Measurements from ENCODE around the gene ADGRB3. TPM values are rescaled to one million over a fixed set of nuclear protein-coding genes. Genes with fewer than 3 reads are reported as not detected.
"Not testable (repeated sequence)": the region's sequence is repeated elsewhere in the genome, so short reads cannot be mapped to it uniquely, and the experiment has no call there.

ADGRB3 gene
- polyA plus RNA-seq, 3 donors, result 2.8 to 3.5 (median 3.2) TPM

GRCh38 chr6:68649669-68650068, 14.6 kb downstream of the ADGRB3 start:
- DNase-seq, result no peak

GRCh38 chr6:68650142-68650541, 15.1 kb downstream of the ADGRB3 start:
- no peak for DNase-seq

DNA sequence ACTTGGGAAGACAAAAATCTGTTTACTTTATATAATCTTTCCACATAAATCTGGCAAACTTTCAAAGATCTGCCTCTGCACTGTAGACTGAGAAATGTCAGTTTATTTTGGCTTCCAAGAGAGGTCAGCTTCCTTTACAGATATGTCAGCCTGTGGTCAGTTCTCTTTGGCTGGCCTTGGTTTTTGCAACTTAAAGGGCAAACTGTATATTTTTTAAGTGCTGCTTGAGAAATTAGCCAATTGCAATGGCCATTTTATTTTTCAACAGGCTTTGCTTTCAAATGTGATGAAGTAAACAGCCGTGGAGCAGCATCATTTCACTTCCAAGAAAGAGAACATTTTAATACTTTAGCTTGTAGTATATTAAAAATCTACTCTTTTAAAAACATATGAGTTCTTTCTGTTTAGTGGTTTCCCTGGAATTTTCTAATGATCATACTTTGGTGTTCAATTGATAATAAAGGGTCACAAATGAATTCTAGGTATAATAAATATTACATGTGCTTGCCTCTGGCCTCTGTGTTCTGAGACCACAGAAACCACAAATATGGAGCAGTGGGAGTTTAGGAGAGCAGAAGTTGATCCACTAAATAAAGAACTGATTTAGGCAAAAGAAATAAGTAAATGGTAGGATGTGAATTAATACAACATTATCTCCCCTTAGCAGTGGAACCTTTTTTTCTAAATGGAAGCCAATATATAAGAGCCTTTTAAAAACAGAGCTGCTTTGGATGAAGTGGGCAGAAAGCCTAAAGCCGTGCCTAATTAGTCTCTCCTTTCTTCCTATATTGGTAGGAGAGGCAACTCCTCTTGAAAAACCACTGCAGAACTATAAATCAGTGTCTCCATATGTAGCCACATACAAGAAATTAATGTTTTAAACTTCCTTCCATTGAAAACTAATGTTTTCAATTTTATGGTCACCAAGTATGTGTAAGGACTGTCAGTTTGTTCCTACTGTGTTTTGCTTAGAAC, 16.2 kb downstream of the ADGRB3 start:
- DNase-seq, result peak; percentile 52

- no peak for DNase-seq
These were observed 17.0 kb downstream of the ADGRB3 start for GRCh38 chr6:68652117-68652536.

DNA sequence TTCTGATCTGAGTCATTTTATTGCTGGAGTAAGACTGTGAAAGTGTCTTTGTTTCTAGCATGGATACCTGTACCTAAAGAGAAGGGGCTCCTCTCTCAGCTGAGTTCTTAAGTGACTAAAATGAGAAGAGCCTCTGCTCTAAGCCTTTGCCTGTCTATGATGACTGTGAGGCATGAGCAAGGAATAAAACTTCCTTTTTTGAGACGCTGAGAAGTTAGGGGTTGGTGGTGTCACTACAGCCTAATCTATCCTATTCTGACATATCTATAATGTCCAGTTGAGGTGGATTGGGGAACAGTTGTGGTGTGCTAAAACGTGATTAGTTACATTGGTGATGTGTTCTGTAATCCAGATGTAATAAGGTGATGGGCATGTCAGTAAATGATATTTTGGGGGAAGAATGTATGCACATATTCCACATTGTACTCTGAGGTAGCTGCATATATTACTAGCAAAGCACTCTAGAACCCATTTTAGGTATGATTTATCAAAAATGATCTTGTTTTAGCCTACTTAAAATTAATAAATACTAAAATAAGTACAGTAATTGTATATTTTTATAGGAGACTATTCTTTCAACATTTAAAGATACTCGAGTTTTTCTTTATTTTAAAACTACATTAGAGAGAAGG, 18.1 kb downstream of the ADGRB3 start:
- DNase-seq, result no peak

DNA sequence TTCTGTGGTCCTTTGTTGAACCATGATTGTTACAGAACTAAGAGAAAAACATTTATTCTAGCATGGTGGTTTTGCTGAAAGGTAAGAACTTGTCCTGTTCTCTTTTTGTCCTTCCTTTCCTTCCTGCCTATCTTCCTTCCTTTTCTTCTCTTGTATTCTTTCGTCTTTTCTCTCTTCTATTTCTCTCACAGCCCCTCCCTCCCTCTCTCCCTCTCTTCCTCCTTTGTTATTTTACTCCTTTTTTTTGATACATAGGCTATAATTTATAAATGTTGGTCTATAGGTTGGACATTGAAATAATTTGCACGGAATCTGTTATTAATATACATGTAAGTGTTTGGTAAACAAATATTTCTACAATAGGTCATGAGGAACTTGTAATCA, 18.6 kb downstream of the ADGRB3 start:
- no peak for DNase-seq

DNA sequence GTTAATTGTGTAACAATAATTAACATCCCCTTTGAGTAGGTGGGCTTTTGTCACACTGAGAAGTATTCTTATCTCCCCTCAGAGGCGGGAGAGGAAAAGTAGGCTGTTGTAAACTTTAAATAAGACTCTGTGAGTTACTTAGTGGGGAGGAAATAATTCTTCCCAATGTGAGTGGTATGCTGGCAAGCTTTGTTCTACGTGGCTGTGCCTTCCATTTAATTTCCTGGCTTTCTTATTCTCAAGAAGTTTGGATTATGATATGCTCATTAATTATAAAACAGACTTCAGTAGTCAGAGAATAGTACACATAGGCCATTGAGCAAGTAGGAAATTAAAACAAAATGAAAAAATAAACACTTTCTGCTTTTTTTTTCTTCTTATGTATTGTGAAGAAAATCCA, 19.1 kb downstream of the ADGRB3 start:
- DNase-seq, result no peak

DNA sequence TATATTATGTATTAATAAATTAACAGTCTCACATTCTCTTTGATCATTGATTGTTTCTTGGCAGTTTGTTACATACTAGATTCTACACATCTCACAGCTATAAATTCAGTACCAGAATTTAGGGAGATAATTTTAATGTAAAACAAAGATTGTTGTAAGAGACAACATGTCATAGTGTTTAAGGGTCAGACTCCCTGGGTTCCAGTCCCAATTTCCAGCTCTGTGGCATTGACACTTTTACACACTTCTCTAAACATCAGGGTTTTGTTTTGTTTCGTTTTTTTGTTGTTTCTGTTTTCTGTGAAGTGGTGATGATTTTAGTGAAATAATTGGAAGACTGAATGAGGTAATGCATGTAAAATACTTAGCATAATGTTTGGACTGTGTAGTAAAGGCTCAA, 19.9 kb downstream of the ADGRB3 start:
- no peak for DNase-seq

DNA sequence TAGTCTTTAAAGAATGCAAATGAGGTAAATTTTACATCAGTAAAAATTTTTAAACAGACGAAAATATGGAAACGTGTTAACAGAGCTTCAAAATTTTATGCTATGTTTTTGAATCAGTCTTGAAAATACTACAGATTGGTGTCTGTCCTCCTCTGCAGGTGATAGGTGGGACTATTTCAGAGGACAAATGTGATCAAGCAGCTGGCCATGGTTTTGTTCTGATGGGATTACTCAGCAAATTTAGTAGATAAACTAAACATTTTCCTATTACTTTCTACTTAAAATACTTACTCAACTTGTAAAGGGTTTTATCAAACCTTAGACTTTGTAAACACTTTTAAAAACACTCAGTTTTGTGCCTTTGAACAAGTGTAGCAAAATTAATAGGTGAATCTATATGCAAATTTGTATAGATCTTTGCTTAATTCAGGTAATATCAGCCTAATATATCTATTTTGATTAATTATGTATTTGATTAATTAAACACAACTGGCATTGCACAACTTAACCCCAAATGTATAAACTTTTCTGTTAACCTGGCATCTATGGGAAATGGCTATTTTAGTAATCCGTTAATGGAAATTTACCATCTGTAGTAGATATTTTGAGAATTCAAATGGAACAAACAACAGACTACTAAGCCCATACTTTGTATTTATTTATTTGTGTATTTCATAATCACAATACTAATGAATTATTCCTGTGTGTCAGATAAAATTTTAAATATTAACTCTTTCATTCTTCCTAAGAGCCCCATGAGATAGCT, 22.5 kb downstream of the ADGRB3 start:
- DNase-seq, result no peak

GRCh38 chr6:68658338-68658737, 23.3 kb downstream of the ADGRB3 start:
- DNase-seq, result no peak

- DNase-seq, result no peak
These were observed 38.2 kb downstream of the ADGRB3 start for GRCh38 chr6:68673255-68673654.

- no peak for DNase-seq
These were observed 40.5 kb downstream of the ADGRB3 start for GRCh38 chr6:68675548-68675947.

- DNase-seq, result not testable (repeated sequence)
These were observed 41.0 kb downstream of the ADGRB3 start for GRCh38 chr6:68676094-68676493.

DNA sequence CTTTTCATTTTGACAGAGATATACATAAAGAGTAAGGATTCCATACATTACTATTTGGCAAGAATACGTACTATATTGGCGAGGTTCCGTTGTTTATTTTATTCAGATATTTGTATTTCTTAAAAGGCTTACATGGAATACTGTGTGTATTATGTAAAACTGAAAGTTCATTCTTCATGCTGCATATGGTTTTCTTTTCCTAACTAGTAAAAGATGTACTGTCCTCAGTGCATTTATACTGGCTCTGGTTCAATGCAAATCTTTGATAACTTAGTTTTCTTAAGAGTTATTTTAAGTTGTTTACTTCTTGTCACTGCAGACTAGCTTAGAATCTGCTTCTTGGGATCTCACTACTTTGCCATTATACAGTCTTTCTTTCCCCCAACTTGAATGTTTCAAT, 42.0 kb downstream of the ADGRB3 start:
- DNase-seq, result peak; percentile 19

- no peak for DNase-seq
These were observed 44.3 kb downstream of the ADGRB3 start for GRCh38 chr6:68679399-68679798.

DNA sequence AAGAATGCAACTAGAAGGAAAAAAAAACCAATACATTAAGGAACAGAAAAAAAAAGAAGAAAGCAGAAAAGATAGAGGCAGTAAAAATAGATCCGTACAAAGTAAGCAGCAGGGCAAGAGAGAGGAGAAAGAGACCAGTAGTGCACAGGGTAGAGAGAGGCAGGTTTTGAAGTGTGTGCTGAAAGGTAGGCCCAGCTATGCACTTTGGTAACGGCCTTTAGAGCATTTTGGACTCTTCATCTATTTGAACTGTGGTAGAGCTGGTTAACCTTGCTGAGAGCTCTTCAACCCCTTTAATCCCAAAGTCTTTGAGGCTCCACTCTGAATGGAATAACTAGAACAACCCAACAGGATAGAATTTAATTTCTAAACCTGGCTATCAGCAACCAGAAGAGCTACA, 45.2 kb downstream of the ADGRB3 start:
- DNase-seq, result no peak

- DNase-seq, result no peak
These were observed 54.8 kb downstream of the ADGRB3 start for GRCh38 chr6:68689910-68690309.

GRCh38 chr6:68691120-68691519, 56.0 kb downstream of the ADGRB3 start:
- DNase-seq, result no peak

- DNase-seq, result no peak
These were observed 58.2 kb downstream of the ADGRB3 start for GRCh38 chr6:68693271-68693670.

- DNase-seq, result no peak
These were observed 60.3 kb downstream of the ADGRB3 start for GRCh38 chr6:68695403-68695802.

DNA sequence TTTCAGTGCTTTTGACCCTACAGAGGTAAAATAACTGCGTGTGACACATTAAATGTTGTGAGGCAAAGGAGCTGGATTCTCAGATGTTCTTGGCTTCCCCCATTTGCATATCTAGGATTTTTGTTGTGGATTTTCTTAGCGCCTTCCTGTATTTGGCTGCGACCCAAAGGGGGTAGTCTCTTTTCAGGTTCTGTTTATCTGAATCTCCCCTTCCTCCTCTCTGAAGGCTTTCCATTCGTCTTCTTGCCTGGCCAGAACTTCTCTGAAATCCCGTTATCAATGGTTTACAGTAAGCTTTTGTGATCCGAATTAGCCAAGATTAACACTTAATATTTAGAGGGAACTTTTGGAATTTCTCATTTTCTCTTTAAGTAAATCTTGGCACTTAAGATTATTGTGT, 60.8 kb downstream of the ADGRB3 start:
- no peak for DNase-seq

- no peak for DNase-seq
These were observed 62.3 kb downstream of the ADGRB3 start for GRCh38 chr6:68697394-68697793.

- DNase-seq, result no peak
These were observed 66.1 kb downstream of the ADGRB3 start for GRCh38 chr6:68701159-68701558.
